HepG2 (cell line): Measurements from ENCODE around the gene DPM2. TPM values are rescaled to one million over a fixed set of nuclear protein-coding genes. Genes with fewer than 3 reads are reported as not detected.
A peak's percentile ranks its signal among the peaks of the same experiment; 100 is the strongest.

Experiments used
- BHLHE40 ChIP-seq: IDR thresholded peaks from 2 replicates; pipeline ENCODE4 v1.6.1; 2011; ENCODE audit warnings: low read length, improper control_type of control experiment
- CBFB ChIP-seq: sonication (generic); formaldehyde crosslinking; IDR thresholded peaks from 2 replicates; pipeline ENCODE4 v1.4.0; 2020; ENCODE audit warnings: missing genetic modification reagents
- ELF4 ChIP-seq: sonication (generic); formaldehyde crosslinking; IDR thresholded peaks from 2 replicates; pipeline ENCODE4 v1.5.0; 2020; ENCODE audit warnings: missing genetic modification reagents, mild to moderate bottlenecking, moderate library complexity, borderline replicate concordance
- HHEX ChIP-seq: IDR thresholded peaks from 2 replicates; pipeline ENCODE4 v1.6.1; 2016; ENCODE audit warnings: control low read depth
- NBN ChIP-seq: fragments of 450-650 bp; conservative IDR thresholded peaks from 2 replicates; pipeline ENCODE4 v1.6.1; 2017
- SAFB2 ChIP-seq: sonication (generic); formaldehyde crosslinking; IDR thresholded peaks from 2 replicates; pipeline ENCODE4 v1.5.1; 2020; ENCODE audit warnings: missing genetic modification reagents, low read depth, mild to moderate bottlenecking, borderline replicate concordance
- SOX6 ChIP-seq, 2 experiments: fragments of 450-650 bp in 1 of 2; sonication (generic) in 1 of 2; formaldehyde crosslinking in 1 of 2; IDR thresholded peaks; 2 replicates each; pipeline versions ENCODE4 v1.4.0 to v1.6.1; 2017 to 2020; ENCODE audit warnings: antibody characterized with exemption in 1 of 2, mild to moderate bottlenecking in 1 of 2, missing genetic modification reagents in 1 of 2
- SRSF1 ChIP-seq: fragments of 200-400 bp; formaldehyde crosslinking; optimal IDR thresholded peaks from 2 replicates; pipeline ENCODE3; 2017; ENCODE audit warnings: mild to moderate bottlenecking, low read depth, low read length, moderate library complexity
- SRSF4 ChIP-seq: fragments of 200-400 bp; formaldehyde crosslinking; IDR thresholded peaks from one replicate; pipeline ENCODE4 v1.6.1; 2018; ENCODE audit warnings: mild to moderate bottlenecking, low read depth, low read length, moderate library complexity; ENCODE audit not compliant: poor library complexity, severe bottlenecking
- ZBTB7A ChIP-seq: sonication (generic); formaldehyde crosslinking; IDR thresholded peaks from 2 replicates; pipeline ENCODE4 v1.8.0; 2022; ENCODE audit warnings: mild to moderate bottlenecking, missing genetic modification reagents
- ZFP90 ChIP-seq: sonication (generic); formaldehyde crosslinking; IDR thresholded peaks from 2 replicates; pipeline ENCODE4 v1.8.0; 2022; ENCODE audit warnings: missing genetic modification reagents, mild to moderate bottlenecking, inconsistent platforms, borderline replicate concordance
- ZNF335 ChIP-seq: sonication (generic); formaldehyde crosslinking; IDR thresholded peaks from 2 replicates; pipeline ENCODE4 v1.4.0; 2020; ENCODE audit warnings: missing genetic modification reagents
- ZNF446 ChIP-seq: sonication (generic); formaldehyde crosslinking; IDR thresholded peaks from 2 replicates; pipeline ENCODE4 v1.5.0; 2020; ENCODE audit warnings: mild to moderate bottlenecking, missing genetic modification reagents
- ZNF496 ChIP-seq: sonication (generic); formaldehyde crosslinking; IDR thresholded peaks from 2 replicates; pipeline ENCODE4 v1.8.1; 2023; ENCODE audit warnings: mild to moderate bottlenecking, moderate library complexity, missing genetic modification reagents; ENCODE audit not compliant: insufficient replicate concordance
- ZNF543 ChIP-seq: sonication (generic); formaldehyde crosslinking; IDR thresholded peaks from 2 replicates; pipeline ENCODE4 v1.4.0; 2020; ENCODE audit warnings: mild to moderate bottlenecking, missing genetic modification reagents
- ZNF792 ChIP-seq: IDR thresholded peaks from 2 replicates; pipeline ENCODE4 v1.6.1; 2016
- ZNF850 ChIP-seq: sonication (generic); formaldehyde crosslinking; conservative IDR thresholded peaks from 2 replicates; pipeline ENCODE4 v1.9.0; 2021; ENCODE audit warnings: mild to moderate bottlenecking, missing genetic modification reagents
- polyA plus RNA-seq, 8 experiments: library from polyadenylated mRNA; depleted of rRNA in 3 of 8; stranded (reverse) in 7 of 8; unstranded in 1 of 8; fragments of >200 nt; fragmentation: Illumina TruSeq in 4 of 8; extraction: Trizol in 4 of 8; gene quantifications; 2 replicates each; pipeline versions ENCODE4 v1.2.1 to v1.2.3, GENCODE V29; 2011 to 2016; ENCODE audit warnings: low read depth in 4 of 8, missing spikeins in 1 of 8, mixed read lengths in 1 of 8; ENCODE audit not compliant: insufficient read depth in 1 of 8
- total RNA-seq, 5 experiments: library from RNA; depleted of rRNA; stranded (reverse); fragments of >200 nt; fragmentation: Illumina TruSeq; extraction: Trizol; gene quantifications; 2 replicates each; pipeline ENCODE4 v1.2.3, GENCODE V29; 2016; ENCODE audit warnings: low read depth in 1 of 5
- TF ChIP-seq, protein P1 (sequence below): sonication (generic); formaldehyde crosslinking; IDR thresholded peaks from 2 replicates; pipeline ENCODE4 v1.8.1; 2023; ENCODE audit warnings: mild to moderate bottlenecking, missing genetic modification reagents
- TF ChIP-seq, protein P2 (sequence below): sonication (generic); formaldehyde crosslinking; IDR thresholded peaks from 2 replicates; pipeline ENCODE4 v1.4.0; 2020; ENCODE audit warnings: mild to moderate bottlenecking, low read depth, missing genetic modification reagents
- TF ChIP-seq, protein P3 (sequence below): sonication (generic); formaldehyde crosslinking; IDR thresholded peaks from 2 replicates; pipeline ENCODE4 v1.4.0; 2020; ENCODE audit warnings: missing genetic modification reagents
- TF ChIP-seq, protein P4 (sequence below), 2 experiments: sonication (generic) in 1 of 2; formaldehyde crosslinking in 1 of 2; IDR thresholded peaks; 2 replicates each; pipeline versions ENCODE4 v1.4.0 to v1.6.1; 2018 to 2020; ENCODE audit warnings: missing genetic modification reagents in 2 of 2, borderline replicate concordance in 1 of 2, low read depth in 1 of 2, mild to moderate bottlenecking in 1 of 2, missing biosample characterization in 1 of 2

DPM2 gene
- total and polyA plus RNA-seq, 2 of the 13 experiments (the other 11 are each of a cell fraction or from before 2014, with no cell fraction given): 24.8 to 35.3 TPM

DNA sequence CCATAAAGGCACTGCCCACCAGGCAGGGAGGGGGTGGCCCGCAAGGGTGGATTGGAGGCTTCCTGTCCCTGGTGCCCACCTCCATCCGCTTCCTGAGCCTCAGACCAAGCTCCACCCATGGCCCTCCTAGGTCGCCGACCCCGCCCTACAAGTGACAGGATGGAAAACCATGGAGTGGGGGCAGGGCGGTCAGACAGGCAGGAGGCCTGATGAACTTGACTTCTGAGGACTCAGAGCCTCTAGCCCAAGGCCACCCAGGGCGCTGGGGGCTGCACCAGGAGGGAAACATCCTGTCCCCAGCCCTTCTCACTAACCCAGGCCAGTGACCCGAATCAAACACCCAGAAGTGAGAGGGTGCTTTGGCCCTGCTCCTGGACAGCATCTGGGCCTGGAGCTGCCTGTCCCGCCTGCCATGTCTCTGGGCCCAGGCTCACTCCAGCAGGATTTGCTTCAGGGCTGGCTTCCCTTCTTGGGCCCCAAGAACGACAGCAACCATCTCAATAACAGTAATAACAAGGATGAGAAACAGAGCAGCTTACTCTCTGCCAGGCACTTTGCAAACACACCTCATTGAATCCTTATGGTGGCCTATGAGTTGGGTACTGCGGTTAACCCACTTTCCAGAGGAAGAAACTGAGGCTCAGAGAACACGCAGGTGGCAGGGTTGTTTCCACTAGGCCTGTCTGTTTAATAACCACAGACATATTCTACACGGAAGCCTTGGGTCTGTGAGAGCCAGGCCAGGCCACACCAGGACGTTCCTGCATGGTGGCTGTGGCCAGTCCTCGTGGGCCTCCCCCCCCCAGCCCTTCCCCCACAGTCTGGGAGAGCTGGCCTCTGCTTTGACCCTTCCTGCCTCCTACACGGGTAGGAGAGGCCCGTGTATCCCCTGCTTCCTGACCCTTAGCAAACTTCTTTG, 33.8 kb downstream of the DPM2 start (continued):
- TF ChIP-seq ZNF543: 0 out of 2 replicates have a peak, but pooled peaks have one; percentile 37
- no peak for TF ChIP-seq BHLHE40
- no peak for TF ChIP-seq CBFB (CRISPR knock-in tag)
- TF ChIP-seq ZNF335 (CRISPR knock-in tag): peak; percentile 49; the same call in 1 of the 2 replicates
- TF ChIP-seq ZBTB7A: peak; percentile 38; the same call in 1 of the 2 replicates
- no peak for TF ChIP-seq SOX6 (IDR thresholded peaks at IDR 0.05)
- TF ChIP-seq SOX6 (CRISPR knock-in tag; IDR thresholded peaks at IDR 0.05): peak; percentile 74
- no peak for TF ChIP-seq ZNF850 (CRISPR knock-in tag)
- no peak for TF ChIP-seq HHEX
- TF ChIP-seq, protein P1, sequence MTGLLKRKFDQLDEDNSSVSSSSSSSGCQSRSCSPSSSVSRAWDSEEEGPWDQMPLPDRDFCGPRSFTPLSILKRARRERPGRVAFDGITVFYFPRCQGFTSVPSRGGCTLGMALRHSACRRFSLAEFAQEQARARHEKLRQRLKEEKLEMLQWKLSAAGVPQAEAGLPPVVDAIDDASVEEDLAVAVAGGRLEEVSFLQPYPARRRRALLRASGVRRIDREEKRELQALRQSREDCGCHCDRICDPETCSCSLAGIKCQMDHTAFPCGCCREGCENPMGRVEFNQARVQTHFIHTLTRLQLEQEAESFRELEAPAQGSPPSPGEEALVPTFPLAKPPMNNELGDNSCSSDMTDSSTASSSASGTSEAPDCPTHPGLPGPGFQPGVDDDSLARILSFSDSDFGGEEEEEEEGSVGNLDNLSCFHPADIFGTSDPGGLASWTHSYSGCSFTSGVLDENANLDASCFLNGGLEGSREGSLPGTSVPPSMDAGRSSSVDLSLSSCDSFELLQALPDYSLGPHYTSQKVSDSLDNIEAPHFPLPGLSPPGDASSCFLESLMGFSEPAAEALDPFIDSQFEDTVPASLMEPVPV (CRISPR knock-in tag): no peak
- TF ChIP-seq, protein P2, sequence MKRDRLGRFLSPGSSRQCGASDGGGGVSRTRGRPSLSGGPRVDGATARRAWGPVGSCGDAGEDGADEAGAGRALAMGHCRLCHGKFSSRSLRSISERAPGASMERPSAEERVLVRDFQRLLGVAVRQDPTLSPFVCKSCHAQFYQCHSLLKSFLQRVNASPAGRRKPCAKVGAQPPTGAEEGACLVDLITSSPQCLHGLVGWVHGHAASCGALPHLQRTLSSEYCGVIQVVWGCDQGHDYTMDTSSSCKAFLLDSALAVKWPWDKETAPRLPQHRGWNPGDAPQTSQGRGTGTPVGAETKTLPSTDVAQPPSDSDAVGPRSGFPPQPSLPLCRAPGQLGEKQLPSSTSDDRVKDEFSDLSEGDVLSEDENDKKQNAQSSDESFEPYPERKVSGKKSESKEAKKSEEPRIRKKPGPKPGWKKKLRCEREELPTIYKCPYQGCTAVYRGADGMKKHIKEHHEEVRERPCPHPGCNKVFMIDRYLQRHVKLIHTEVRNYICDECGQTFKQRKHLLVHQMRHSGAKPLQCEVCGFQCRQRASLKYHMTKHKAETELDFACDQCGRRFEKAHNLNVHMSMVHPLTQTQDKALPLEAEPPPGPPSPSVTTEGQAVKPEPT: no peak
- TF ChIP-seq SRSF4: no peak
- TF ChIP-seq ELF4 (CRISPR knock-in tag): no peak
- peak; percentile 75; the same call in 1 of the 2 replicates for TF ChIP-seq SAFB2 (CRISPR knock-in tag)
- TF ChIP-seq ZNF792: peak; percentile 64
- TF ChIP-seq, protein P3, sequence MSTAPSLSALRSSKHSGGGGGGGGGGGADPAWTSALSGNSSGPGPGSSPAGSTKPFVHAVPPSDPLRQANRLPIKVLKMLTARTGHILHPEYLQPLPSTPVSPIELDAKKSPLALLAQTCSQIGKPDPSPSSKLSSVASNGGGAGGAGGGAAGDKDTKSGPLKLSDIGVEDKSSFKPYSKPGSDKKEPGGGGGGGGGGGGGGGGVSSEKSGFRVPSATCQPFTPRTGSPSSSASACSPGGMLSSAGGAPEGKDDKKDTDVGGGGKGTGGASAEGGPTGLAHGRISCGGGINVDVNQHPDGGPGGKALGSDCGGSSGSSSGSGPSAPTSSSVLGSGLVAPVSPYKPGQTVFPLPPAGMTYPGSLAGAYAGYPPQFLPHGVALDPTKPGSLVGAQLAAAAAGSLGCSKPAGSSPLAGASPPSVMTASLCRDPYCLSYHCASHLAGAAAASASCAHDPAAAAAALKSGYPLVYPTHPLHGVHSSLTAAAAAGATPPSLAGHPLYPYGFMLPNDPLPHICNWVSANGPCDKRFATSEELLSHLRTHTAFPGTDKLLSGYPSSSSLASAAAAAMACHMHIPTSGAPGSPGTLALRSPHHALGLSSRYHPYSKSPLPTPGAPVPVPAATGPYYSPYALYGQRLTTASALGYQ (CRISPR knock-in tag): peak; percentile 59; the same call in 1 of the 2 replicates
- TF ChIP-seq ZFP90 (CRISPR knock-in tag): no peak
- TF ChIP-seq, protein P4, sequence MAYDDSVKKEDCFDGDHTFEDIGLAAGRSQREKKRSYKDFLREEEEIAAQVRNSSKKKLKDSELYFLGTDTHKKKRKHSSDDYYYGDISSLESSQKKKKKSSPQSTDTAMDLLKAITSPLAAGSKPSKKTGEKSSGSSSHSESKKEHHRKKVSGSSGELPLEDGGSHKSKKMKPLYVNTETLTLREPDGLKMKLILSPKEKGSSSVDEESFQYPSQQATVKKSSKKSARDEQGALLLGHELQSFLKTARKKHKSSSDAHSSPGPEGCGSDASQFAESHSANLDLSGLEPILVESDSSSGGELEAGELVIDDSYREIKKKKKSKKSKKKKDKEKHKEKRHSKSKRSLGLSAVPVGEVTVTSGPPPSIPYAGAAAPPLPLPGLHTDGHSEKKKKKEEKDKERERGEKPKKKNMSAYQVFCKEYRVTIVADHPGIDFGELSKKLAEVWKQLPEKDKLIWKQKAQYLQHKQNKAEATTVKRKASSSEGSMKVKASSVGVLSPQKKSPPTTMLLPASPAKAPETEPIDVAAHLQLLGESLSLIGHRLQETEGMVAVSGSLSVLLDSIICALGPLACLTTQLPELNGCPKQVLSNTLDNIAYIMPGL (CRISPR knock-in tag; IDR thresholded peaks at IDR 0.05; ENCODE audit: borderline replicate concordance in 1 of 2, low read depth in 1 of 2): peak in 1 of 2 experiments; percentile 81; a peak in 2 of 4 replicates
- TF ChIP-seq SRSF1: no peak
- TF ChIP-seq ZNF446: no peak
- TF ChIP-seq ZNF496 (CRISPR knock-in tag): no peak
- TF ChIP-seq NBN: no peak
